Measurements from ENCODE around the gene TOPAZ1. TPM values are rescaled to one million over a fixed set of nuclear protein-coding genes. Genes with fewer than 3 reads are reported as not detected.

The TOPAZ1 gene
- polyA plus RNA-seq (2012; ENCODE audit: missing spikeins): not detected

GRCh38 chr3:44241706-44242105 lies at the start of gene TOPAZ1:
TOPAZ1 (plus strand) TSS chr3:44241886; CDS start chr3:44242054, 168 bp downstream.
- no peak for FAIRE-seq
- no peak for DNase-seq (ENCODE audit: insufficient read length)
- TF ChIP-seq POLR2A (IDR thresholded peaks at IDR 0.05; ENCODE audit: low read depth, low read length) (no peak), POLR2AphosphoS5 (IDR thresholded peaks at IDR 0.05; ENCODE audit: low read depth, low read length) (no peak), TAF1 (IDR thresholded peaks at IDR 0.05; ENCODE audit: borderline replicate concordance, low read depth, low read length) (no peak)

GRCh38 chr3:44198284-44199269 lies 43.1 kb upstream of the TOPAZ1 start:
- DNase-seq (ENCODE audit: insufficient read length) (peak; percentile 38), FAIRE-seq (peak; percentile 93)
- TF ChIP-seq TAF1 (IDR thresholded peaks at IDR 0.05; ENCODE audit: borderline replicate concordance, low read depth, low read length) (no peak), POLR2A (IDR thresholded peaks at IDR 0.05; ENCODE audit: low read depth, low read length) (no peak), POLR2AphosphoS5 (IDR thresholded peaks at IDR 0.05; ENCODE audit: low read depth, low read length) (no peak)

- DNase-seq (ENCODE audit: insufficient read length) (no peak), FAIRE-seq (no peak)
- no peak for TF ChIP-seq POLR2AphosphoS5 (IDR thresholded peaks at IDR 0.05; ENCODE audit: low read depth, low read length)
- no peak for TF ChIP-seq POLR2A (IDR thresholded peaks at IDR 0.05; ENCODE audit: low read depth, low read length)
- no peak for TF ChIP-seq TAF1 (IDR thresholded peaks at IDR 0.05; ENCODE audit: borderline replicate concordance, low read depth, low read length)
Measured at GRCh38 chr3:44206261-44206660, 35.4 kb upstream of the TOPAZ1 start.

GRCh38 chr3:44206862-44207652 lies 34.6 kb upstream of the TOPAZ1 start:
- no peak for FAIRE-seq
- no peak for DNase-seq (ENCODE audit: insufficient read length)
- TF ChIP-seq TAF1 (IDR thresholded peaks at IDR 0.05; ENCODE audit: borderline replicate concordance, low read depth, low read length) (no peak), POLR2AphosphoS5 (IDR thresholded peaks at IDR 0.05; ENCODE audit: low read depth, low read length) (no peak), POLR2A (IDR thresholded peaks at IDR 0.05; ENCODE audit: low read depth, low read length) (no peak)

GRCh38 chr3:44208086-44208485 lies 33.6 kb upstream of the TOPAZ1 start:
- no peak for FAIRE-seq
- TF ChIP-seq POLR2AphosphoS5 (IDR thresholded peaks at IDR 0.05; ENCODE audit: low read depth, low read length): no peak
- no peak for TF ChIP-seq TAF1 (IDR thresholded peaks at IDR 0.05; ENCODE audit: borderline replicate concordance, low read depth, low read length)
- no peak for TF ChIP-seq POLR2A (IDR thresholded peaks at IDR 0.05; ENCODE audit: low read depth, low read length)
- DNase-seq (ENCODE audit: insufficient read length): no peak

- FAIRE-seq (no peak), DNase-seq (ENCODE audit: insufficient read length) (no peak)
- TF ChIP-seq POLR2A (IDR thresholded peaks at IDR 0.05; ENCODE audit: low read depth, low read length): no peak
- no peak for TF ChIP-seq TAF1 (IDR thresholded peaks at IDR 0.05; ENCODE audit: borderline replicate concordance, low read depth, low read length)
- TF ChIP-seq POLR2AphosphoS5 (IDR thresholded peaks at IDR 0.05; ENCODE audit: low read depth, low read length): no peak
Measured at GRCh38 chr3:44208568-44208967, 33.1 kb upstream of the TOPAZ1 start.

- TF ChIP-seq POLR2A (IDR thresholded peaks at IDR 0.05; ENCODE audit: low read depth, low read length): no peak
- no peak for TF ChIP-seq POLR2AphosphoS5 (IDR thresholded peaks at IDR 0.05; ENCODE audit: low read depth, low read length)
- no peak for TF ChIP-seq TAF1 (IDR thresholded peaks at IDR 0.05; ENCODE audit: borderline replicate concordance, low read depth, low read length)
- no peak for DNase-seq (ENCODE audit: insufficient read length)
- FAIRE-seq: no peak
Measured at GRCh38 chr3:44210967-44211366, 30.7 kb upstream of the TOPAZ1 start.

GRCh38 chr3:44222337-44222736 lies 19.3 kb upstream of the TOPAZ1 start:
- FAIRE-seq (no peak), DNase-seq (ENCODE audit: insufficient read length) (no peak)
- TF ChIP-seq TAF1 (IDR thresholded peaks at IDR 0.05; ENCODE audit: borderline replicate concordance, low read depth, low read length): no peak
- TF ChIP-seq POLR2A (IDR thresholded peaks at IDR 0.05; ENCODE audit: low read depth, low read length): no peak
- TF ChIP-seq POLR2AphosphoS5 (IDR thresholded peaks at IDR 0.05; ENCODE audit: low read depth, low read length): no peak

- TF ChIP-seq TAF1 (IDR thresholded peaks at IDR 0.05; ENCODE audit: borderline replicate concordance, low read depth, low read length) (no peak), POLR2A (IDR thresholded peaks at IDR 0.05; ENCODE audit: low read depth, low read length) (no peak), POLR2AphosphoS5 (IDR thresholded peaks at IDR 0.05; ENCODE audit: low read depth, low read length) (no peak)
- FAIRE-seq (no peak), DNase-seq (ENCODE audit: insufficient read length) (no peak)
Measured at GRCh38 chr3:44223299-44223698, 18.4 kb upstream of the TOPAZ1 start.

GRCh38 chr3:44224131-44224530 lies 17.6 kb upstream of the TOPAZ1 start:
- TF ChIP-seq TAF1 (IDR thresholded peaks at IDR 0.05; ENCODE audit: borderline replicate concordance, low read depth, low read length): no peak
- TF ChIP-seq POLR2A (IDR thresholded peaks at IDR 0.05; ENCODE audit: low read depth, low read length): no peak
- no peak for TF ChIP-seq POLR2AphosphoS5 (IDR thresholded peaks at IDR 0.05; ENCODE audit: low read depth, low read length)
- no peak for FAIRE-seq
- no peak for DNase-seq (ENCODE audit: insufficient read length)

- no peak for DNase-seq (ENCODE audit: insufficient read length)
- FAIRE-seq: no peak
- TF ChIP-seq POLR2A (IDR thresholded peaks at IDR 0.05; ENCODE audit: low read depth, low read length) (no peak), POLR2AphosphoS5 (IDR thresholded peaks at IDR 0.05; ENCODE audit: low read depth, low read length) (no peak), TAF1 (IDR thresholded peaks at IDR 0.05; ENCODE audit: borderline replicate concordance, low read depth, low read length) (no peak)
Measured at GRCh38 chr3:44226573-44226972, 15.1 kb upstream of the TOPAZ1 start.
